Measurements from ENCODE around the gene CTBP2.

CTBP2 gene

DNA sequence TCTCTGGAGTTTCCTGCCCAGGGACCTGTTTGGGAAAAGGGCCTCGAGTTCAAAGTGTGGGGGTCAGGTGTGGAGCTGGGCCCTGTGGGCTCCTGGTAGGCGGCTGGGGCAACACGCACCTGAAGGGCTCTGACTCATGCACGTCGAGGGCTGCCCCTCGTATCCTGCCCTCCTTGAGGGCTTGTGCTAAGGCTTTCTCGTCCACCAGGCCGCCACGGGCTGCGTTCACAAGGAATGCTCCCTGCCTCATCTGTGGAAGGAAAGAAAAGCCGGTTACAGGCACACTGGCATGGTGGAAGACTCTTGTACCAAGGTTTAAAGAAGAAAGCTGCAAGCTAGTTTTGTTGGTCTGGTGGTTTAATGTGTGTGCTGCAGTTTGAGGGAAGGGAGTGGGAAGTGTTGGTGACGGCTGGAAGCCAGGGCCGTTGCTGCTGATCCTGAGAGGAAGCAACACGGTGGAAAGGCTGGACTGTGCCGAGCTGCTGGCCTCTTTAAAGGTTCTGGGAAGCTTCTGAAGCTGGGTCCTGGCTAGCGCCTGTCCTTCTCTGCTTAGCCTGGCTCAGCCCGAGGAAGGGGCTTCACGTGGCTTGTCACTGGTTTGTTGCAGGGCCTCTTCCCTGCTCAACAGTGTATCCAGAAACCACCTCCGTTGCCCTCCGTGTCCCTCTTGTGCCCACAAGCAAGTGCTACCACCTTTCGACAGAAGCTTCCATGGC is 166.5 kb downstream of the CTBP2 start:
- Histone ChIP-seq H4K20me1 (ENCODE audit: insufficient read depth, low read length) (no peaks in the 10 kb centered on the region), H3K27ac (ENCODE audit: low read length) (no peak overlapping the region), H3F3A (ENCODE audit: insufficient read depth, low read length) (0 out of 2 replicates have a peak, but pooled peaks cover 6% of the 10 kb centered on the region), H3K9me2 (replicated peaks; ENCODE audit: insufficient read depth, low read length) (no peaks in the 10 kb centered on the region), H3K27me3 (replicated peaks; ENCODE audit: insufficient read depth, low read length) (peaks cover 15% of the 10 kb centered on the region), H3K4me3 (ENCODE audit: low read length) (no peak overlapping the region), H2AFZ (ENCODE audit: low read length) (no peak overlapping the region), H3K9ac (ENCODE audit: low read length) (no peak overlapping the region), H3K4me2 (ENCODE audit: low read depth, low read length) (no peak overlapping the region), H3K36me3 (replicated peaks; ENCODE audit: insufficient read depth, low read length) (no peaks in the 10 kb centered on the region), H3K79me2 (ENCODE audit: low read length) (no peaks in the 10 kb centered on the region), H3K4me1 (ENCODE audit: low read length) (peaks cover 5% of the 10 kb centered on the region), H3K9me3 (replicated peaks; ENCODE audit: insufficient read depth, low read length) (no peaks in the 10 kb centered on the region)
- no peak for DNase-seq
- TF ChIP-seq EZH2phosphoT487 (IDR thresholded peaks at IDR 0.05; ENCODE audit: low read length) (no peak), EZH2 (optimal IDR thresholded peaks at IDR 0.05; ENCODE audit: low read depth, low read length) (no peak)
- TF ChIP-seq, protein P1, sequence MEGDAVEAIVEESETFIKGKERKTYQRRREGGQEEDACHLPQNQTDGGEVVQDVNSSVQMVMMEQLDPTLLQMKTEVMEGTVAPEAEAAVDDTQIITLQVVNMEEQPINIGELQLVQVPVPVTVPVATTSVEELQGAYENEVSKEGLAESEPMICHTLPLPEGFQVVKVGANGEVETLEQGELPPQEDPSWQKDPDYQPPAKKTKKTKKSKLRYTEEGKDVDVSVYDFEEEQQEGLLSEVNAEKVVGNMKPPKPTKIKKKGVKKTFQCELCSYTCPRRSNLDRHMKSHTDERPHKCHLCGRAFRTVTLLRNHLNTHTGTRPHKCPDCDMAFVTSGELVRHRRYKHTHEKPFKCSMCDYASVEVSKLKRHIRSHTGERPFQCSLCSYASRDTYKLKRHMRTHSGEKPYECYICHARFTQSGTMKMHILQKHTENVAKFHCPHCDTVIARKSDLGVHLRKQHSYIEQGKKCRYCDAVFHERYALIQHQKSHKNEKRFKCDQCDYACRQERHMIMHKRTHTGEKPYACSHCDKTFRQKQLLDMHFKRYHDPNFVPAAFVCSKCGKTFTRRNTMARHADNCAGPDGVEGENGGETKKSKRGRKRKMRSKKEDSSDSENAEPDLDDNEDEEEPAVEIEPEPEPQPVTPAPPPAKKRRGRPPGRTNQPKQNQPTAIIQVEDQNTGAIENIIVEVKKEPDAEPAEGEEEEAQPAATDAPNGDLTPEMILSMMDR (IDR thresholded peaks at IDR 0.05; ENCODE audit: low read length) = no peak

DNA sequence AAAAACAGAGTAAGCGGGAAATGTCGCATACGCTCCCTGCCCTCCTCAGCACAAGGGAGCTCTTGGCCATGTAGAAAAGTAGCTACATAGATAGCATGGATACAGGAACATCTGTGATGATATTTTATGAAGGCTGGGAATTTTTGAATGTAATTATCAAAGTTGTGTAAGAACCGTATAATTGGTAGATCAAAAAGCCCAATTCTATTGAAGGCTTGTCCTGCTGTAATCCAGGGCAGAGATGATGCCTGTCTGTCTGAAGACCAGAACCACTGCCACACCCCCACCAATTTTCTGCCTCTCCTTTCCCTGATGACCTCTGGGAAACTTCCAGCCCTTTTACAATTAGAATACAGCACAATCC is 167.0 kb downstream of the CTBP2 start:
- H3K9ac ChIP-seq (ENCODE audit: low read length) = no peak overlapping the region
- no peak overlapping the region for H2AFZ ChIP-seq (ENCODE audit: low read length)
- H3K27ac ChIP-seq (ENCODE audit: low read length) = no peak overlapping the region
- no peaks in the 10 kb centered on the region for H3K36me3 ChIP-seq (replicated peaks; ENCODE audit: insufficient read depth, low read length)
- TF ChIP-seq EZH2 (optimal IDR thresholded peaks at IDR 0.05; ENCODE audit: low read depth, low read length) (no peak), EZH2phosphoT487 (IDR thresholded peaks at IDR 0.05; ENCODE audit: low read length) (no peak)
- TF ChIP-seq, protein P1 (IDR thresholded peaks at IDR 0.05; ENCODE audit: low read length) = no peak
- peaks cover 9% of the 10 kb centered on the region for H3K27me3 ChIP-seq (replicated peaks; ENCODE audit: insufficient read depth, low read length)
- peaks cover 5% of the 10 kb centered on the region for H3K4me1 ChIP-seq (ENCODE audit: low read length)
- H3K4me2 ChIP-seq (ENCODE audit: low read depth, low read length) = no peak overlapping the region
- H3K4me3 ChIP-seq (ENCODE audit: low read length) = no peak overlapping the region
- no peaks in the 10 kb centered on the region for H3K9me3 ChIP-seq (replicated peaks; ENCODE audit: insufficient read depth, low read length)
- 0 out of 2 replicates have a peak, but pooled peaks cover 7% of the 10 kb centered on the region for H3F3A ChIP-seq (ENCODE audit: insufficient read depth, low read length)
- H3K9me2 ChIP-seq (replicated peaks; ENCODE audit: insufficient read depth, low read length) = no peaks in the 10 kb centered on the region
- no peaks in the 10 kb centered on the region for H4K20me1 ChIP-seq (ENCODE audit: insufficient read depth, low read length)
- no peaks in the 10 kb centered on the region for H3K79me2 ChIP-seq (ENCODE audit: low read length)
- DNase-seq = no peak

DNA sequence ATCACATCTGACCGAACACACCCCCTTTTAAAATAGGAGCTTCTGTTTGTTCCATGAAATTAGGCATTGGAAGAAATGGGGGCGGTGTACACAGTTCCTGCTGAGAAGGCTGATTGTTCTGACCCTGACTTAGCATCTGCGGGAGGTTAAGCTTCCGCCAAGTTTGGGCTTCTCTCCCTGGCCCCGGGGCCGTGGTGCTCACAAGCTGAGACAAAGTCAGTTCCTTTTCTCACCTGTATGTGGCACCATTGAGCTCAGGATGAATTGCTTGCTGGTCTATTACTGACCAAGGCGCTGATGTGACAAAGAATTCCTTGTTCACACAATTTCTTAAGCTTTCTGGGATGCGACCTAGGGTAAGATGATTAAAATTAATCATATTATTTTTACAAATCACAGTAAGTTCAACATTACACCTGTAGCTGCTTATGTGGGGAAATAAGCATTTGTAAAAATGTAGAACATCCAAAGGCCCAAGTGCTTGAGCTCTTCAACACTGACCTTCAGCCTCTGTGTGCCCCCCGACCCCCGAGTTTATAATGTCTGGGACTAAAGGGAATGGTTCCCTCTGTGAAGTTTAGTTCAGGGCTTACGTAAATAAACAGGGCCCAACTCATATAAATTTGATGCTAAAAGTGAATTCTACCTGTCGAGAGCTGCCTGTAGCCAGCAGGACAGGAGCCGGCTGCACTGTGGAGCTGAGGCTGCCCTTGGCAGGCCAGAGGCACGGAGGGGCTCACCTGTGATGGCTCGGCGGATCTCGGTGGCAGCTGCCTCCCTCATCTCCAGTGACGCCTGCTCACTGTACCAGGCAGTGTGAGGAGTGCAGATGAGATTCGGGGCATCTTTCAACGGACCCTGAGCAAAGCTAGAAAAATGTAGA is 167.7 kb downstream of the CTBP2 start:
- DNase-seq = peak; percentile 36
- Histone ChIP-seq H3F3A (ENCODE audit: insufficient read depth, low read length) (peaks cover 13% of the 10 kb centered on the region; the same call in 1 of the 2 replicates), H3K36me3 (replicated peaks; ENCODE audit: insufficient read depth, low read length) (no peaks in the 10 kb centered on the region)

More for the DNA sequence above, 167.7 kb downstream of the CTBP2 start:
- TF ChIP-seq, protein P1 (IDR thresholded peaks at IDR 0.05; ENCODE audit: low read length) = peak; percentile 50
- TF ChIP-seq EZH2phosphoT487 (IDR thresholded peaks at IDR 0.05; ENCODE audit: low read length) (no peak), EZH2 (optimal IDR thresholded peaks at IDR 0.05; ENCODE audit: low read depth, low read length) (no peak)
- Histone ChIP-seq H3K9me3 (replicated peaks; ENCODE audit: insufficient read depth, low read length) (no peaks in the 10 kb centered on the region), H4K20me1 (ENCODE audit: insufficient read depth, low read length) (no peaks in the 10 kb centered on the region), H3K79me2 (ENCODE audit: low read length) (no peaks in the 10 kb centered on the region), H3K4me1 (ENCODE audit: low read length) (peaks cover 11% of the 10 kb centered on the region), H3K4me2 (ENCODE audit: low read depth, low read length) (no peak overlapping the region), H2AFZ (ENCODE audit: low read length) (no peak overlapping the region), H3K27ac (ENCODE audit: low read length) (no peak overlapping the region), H3K4me3 (ENCODE audit: low read length) (no peak overlapping the region), H3K9ac (ENCODE audit: low read length) (no peak overlapping the region), H3K9me2 (replicated peaks; ENCODE audit: insufficient read depth, low read length) (no peaks in the 10 kb centered on the region), H3K27me3 (replicated peaks; ENCODE audit: insufficient read depth, low read length) (peaks cover 3% of the 10 kb centered on the region)

Data from MM.1S (cell line).